Duodenal mucosa (tissue), 2 donors: ENCODE measurements around the gene TAF11L3.
"Not testable (repeated sequence)": the region's sequence is repeated elsewhere in the genome, so short reads cannot be mapped to it uniquely, and the experiment has no call there.

Source experiments
- H3K27ac ChIP-seq: one replicate; pipeline ENCODE4 v1.7.0; 2013; ENCODE audit warnings: low read depth, low read length
- H3K27me3 ChIP-seq, 2 donors: one replicate each; pipeline ENCODE4 v1.7.0; 2013; ENCODE audit warnings: low read length in 2 of 2, control low read depth in 1 of 2; ENCODE audit not compliant: insufficient read depth in 2 of 2, control insufficient read depth in 1 of 2
- H3K36me3 ChIP-seq, 2 donors: one replicate each; pipeline ENCODE4 v1.7.0; 2013; ENCODE audit warnings: low read length in 2 of 2, control low read depth in 1 of 2; ENCODE audit not compliant: insufficient read depth in 2 of 2, control insufficient read depth in 1 of 2
- H3K4me1 ChIP-seq, 2 donors: one replicate each; pipeline ENCODE4 v1.7.0; 2013; ENCODE audit warnings: low read length in 2 of 2, control low read depth in 1 of 2; ENCODE audit not compliant: insufficient read depth in 2 of 2, control insufficient read depth in 1 of 2
- H3K4me3 ChIP-seq, 2 donors: one replicate each; pipeline ENCODE4 v1.7.0; 2013; ENCODE audit warnings: low read length in 2 of 2, low read depth in 1 of 2
- H3K9ac ChIP-seq, 2 donors: one replicate each; pipeline ENCODE4 v1.7.0; 2013; ENCODE audit warnings: low read length in 2 of 2, low read depth in 1 of 2
- H3K9me3 ChIP-seq, 2 donors: one replicate each; pipeline ENCODE4 v1.7.0; 2013; ENCODE audit warnings: low read length in 2 of 2, control low read depth in 1 of 2; ENCODE audit not compliant: control insufficient read depth in 1 of 2

Gene TAF11L3

GRCh38 chr5:17518067-17518466 lies at the start of gene TAF11L3:
TSS of gene TAF11L3 (plus strand) at chr5:17518367.
- H3K4me3 ChIP-seq, H3K9ac ChIP-seq, H3K36me3 ChIP-seq, H3K4me1 ChIP-seq, H3K27ac ChIP-seq, H3K9me3 ChIP-seq, H3K27me3 ChIP-seq: not testable (repeated sequence)

- Histone ChIP-seq H3K4me3 (no peak overlapping the region), H3K36me3 (no peaks in the 10 kb centered on the region), H3K4me1 (no peaks in the 10 kb centered on the region), H3K27ac (no peak overlapping the region), H3K9me3 (no peaks in the 10 kb centered on the region), H3K9ac (no peak overlapping the region), H3K27me3 (no peaks in the 10 kb centered on the region)
Measured at GRCh38 chr5:17470064-17470463, 48.1 kb upstream of the TAF11L3 start.

DNA sequence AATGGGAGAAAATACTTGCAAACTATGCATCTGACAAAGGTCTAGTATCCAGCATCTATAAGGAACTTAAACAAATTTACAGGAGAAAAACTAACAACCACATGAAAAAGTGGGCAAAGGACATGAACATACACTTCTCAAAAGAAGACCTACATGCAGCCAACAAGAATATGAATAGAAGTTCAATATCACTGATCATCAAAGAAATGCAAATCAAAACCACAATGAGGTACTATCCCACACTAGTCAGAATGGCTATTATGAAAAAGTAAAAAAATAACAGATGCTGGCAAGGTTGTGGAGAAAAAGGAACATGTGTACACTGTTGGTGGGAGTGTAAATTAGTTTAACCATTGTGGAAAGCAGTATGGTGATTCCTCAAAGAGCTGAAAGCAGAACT lies 43.1 kb upstream of the TAF11L3 start:
- H3K36me3 ChIP-seq, H3K4me1 ChIP-seq, H3K27ac ChIP-seq, H3K9me3 ChIP-seq, H3K27me3 ChIP-seq, H3K9ac ChIP-seq, H3K4me3 ChIP-seq: not testable (repeated sequence)

DNA sequence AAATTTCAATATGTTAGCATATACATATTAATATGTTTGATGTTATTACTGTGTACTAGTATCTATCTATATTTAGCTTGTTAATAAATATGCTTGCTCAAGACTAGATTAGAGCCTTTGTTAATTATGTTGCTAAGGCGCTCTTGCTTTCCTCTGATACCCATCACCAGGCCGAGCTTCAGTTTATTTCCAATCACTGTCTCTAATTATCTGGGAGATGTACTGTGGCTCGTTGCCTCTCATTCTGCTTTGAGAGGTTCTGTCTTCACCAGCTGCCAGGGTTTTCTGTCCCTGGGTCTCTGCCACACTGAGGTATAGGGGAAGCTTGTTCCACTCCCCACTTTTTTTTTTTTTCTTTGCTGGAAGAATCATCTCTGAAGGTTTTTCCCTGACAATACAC lies 41.1 kb upstream of the TAF11L3 start:
- Histone ChIP-seq H3K9ac (no peak overlapping the region), H3K27ac (no peak overlapping the region), H3K27me3 (no peaks in the 10 kb centered on the region), H3K4me3 (no peak overlapping the region), H3K9me3 (no peaks in the 10 kb centered on the region), H3K4me1 (no peaks in the 10 kb centered on the region), H3K36me3 (no peaks in the 10 kb centered on the region)

DNA sequence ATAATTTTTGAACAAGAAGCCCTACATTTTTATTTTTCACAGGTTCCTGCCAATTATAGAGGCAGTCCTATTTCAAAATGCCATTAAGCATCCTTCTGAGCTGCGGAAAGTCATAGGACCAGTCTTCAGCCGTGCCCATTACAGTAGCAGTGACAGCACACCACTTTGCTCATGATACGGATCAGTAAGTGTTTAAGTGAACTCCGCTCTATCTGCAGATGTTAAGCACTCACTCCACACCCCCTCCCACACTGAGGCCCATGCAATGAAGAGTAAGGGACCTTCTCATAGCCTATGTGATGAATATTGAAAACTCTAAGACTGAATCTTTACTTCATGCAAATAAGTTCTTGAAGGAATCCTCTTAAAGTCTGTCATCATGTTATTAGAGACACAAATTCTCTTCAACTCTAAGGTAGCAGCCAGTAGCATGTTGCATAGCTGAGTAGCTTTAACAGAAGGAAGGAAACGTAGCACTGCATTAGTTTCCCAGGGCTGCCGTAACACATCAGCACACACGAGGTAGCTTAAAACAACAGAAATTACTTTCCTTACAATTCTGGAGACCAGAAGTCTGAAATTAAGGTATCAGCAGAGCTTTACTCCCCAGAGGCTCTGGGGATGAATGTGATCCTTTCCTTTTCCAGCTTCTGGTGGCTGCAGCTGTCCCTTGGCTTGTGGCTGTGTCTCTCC lies 40.4 kb upstream of the TAF11L3 start:
- Histone ChIP-seq H3K27ac (no peak overlapping the region), H3K4me3 (no peak overlapping the region), H3K27me3 (no peaks in the 10 kb centered on the region), H3K9ac (no peak overlapping the region), H3K4me1 (no peaks in the 10 kb centered on the region), H3K36me3 (no peaks in the 10 kb centered on the region), H3K9me3 (no peaks in the 10 kb centered on the region)

DNA sequence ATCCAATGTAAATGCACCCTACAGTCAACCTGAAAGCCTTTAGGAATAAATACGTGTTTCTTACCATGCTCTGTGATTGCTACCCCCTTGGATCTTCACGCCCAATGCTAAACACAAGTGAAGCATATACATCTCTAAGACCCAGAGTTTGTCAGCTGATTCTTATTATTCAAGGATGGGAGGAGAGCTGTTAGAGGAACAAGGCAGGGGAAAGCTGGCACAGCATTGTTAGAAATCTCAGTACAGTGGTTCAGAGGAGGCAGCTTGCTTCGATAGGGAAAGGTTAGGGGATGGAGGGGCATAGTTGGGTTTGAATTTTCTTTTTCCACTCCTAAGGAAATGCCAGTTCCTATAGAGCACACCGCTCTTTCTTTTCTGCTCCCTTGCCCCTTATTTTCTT lies 36.8 kb upstream of the TAF11L3 start:
- Histone ChIP-seq H3K9me3 (no peaks in the 10 kb centered on the region), H3K27me3 (no peaks in the 10 kb centered on the region), H3K4me3 (no peak overlapping the region), H3K4me1 (no peaks in the 10 kb centered on the region), H3K27ac (no peak overlapping the region), H3K36me3 (no peaks in the 10 kb centered on the region), H3K9ac (no peak overlapping the region)

- H3K4me1 ChIP-seq = no peaks in the 10 kb centered on the region
- H3K4me3 ChIP-seq = no peak overlapping the region
- H3K27me3 ChIP-seq = no peaks in the 10 kb centered on the region
- no peak overlapping the region for H3K9ac ChIP-seq
- H3K27ac ChIP-seq = no peak overlapping the region
- H3K9me3 ChIP-seq = no peaks in the 10 kb centered on the region
- no peaks in the 10 kb centered on the region for H3K36me3 ChIP-seq
Measured at GRCh38 chr5:17482790-17483189, 35.4 kb upstream of the TAF11L3 start.

DNA sequence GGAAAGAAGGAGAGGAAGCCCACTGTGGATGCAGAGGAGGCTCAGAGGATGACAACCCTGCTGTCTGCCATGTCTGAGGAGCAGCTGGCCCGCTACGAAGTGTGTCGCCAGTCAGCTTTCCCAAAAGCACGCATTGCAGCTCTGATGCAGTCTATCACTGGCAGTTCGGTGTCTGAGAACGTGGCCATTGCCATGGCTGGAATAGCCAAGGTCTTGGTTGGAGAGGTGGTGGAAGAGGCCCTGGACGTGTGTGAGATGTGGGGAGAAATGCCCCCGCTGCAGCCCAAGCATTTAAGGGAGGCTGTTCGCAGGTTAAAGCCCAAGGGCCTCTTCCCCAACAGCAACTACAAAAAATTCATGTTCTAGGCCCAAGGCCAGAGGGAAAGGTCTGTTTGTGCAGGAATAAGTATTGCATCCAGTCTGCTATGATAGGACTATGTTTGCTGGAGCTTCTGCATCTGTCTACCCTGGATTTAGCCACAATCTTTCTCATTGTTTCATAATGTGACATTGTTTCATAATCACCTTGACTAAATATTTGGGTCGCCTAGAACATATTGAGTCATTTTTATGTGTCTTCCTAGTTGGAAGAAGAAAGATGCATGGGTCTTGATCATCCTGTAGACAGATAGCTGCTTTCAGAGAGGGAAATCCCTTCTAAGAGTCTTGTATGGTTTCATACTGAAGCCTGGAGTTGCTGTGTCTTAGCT lies 31.5 kb upstream of the TAF11L3 start:
- H3K27ac ChIP-seq, H3K4me1 ChIP-seq, H3K9me3 ChIP-seq, H3K36me3 ChIP-seq, H3K27me3 ChIP-seq, H3K9ac ChIP-seq, H3K4me3 ChIP-seq: not testable (repeated sequence)

GRCh38 chr5:17487174-17487512 lies 31.0 kb upstream of the TAF11L3 start:
- Histone ChIP-seq H3K4me1 (no peaks in the 10 kb centered on the region), H3K4me3 (no peak overlapping the region), H3K9ac (no peak overlapping the region), H3K9me3 (no peaks in the 10 kb centered on the region), H3K36me3 (no peaks in the 10 kb centered on the region), H3K27ac (no peak overlapping the region), H3K27me3 (no peaks in the 10 kb centered on the region)

DNA sequence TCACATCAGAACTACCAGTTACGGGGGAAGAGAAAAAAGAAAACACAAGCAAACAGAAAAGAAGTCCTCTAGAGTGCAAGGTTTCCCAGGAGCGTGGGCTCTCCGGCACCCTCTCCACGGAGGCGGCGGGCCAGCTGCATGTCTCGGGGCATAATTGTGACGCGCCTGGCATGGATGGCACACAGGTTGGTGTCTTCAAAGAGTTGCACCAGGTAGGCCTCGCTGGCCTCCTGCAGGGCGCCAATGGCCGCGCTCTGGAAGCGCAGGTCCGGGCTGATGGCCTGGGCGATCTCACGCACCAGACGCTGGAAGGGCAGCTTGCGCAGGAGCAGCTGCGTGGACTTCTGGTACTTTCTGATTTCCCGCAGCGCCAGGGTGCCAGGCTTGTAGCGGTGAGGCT lies 26.9 kb upstream of the TAF11L3 start:
- not testable (repeated sequence) for H3K9ac ChIP-seq, H3K9me3 ChIP-seq, H3K27ac ChIP-seq, H3K4me3 ChIP-seq, H3K36me3 ChIP-seq, H3K27me3 ChIP-seq, H3K4me1 ChIP-seq
